Smooth muscle cell of the coronary artery (primary cell): ENCODE measurements around the gene GRIK2. TPM values are rescaled to one million over a fixed set of nuclear protein-coding genes. Genes with fewer than 3 reads are reported as not detected.

Experiments
- total RNA-seq: library from RNA; depleted of rRNA; stranded (reverse); fragments of >200 nt; gene quantifications from 2 replicates; pipeline ENCODE4 v1.2.3, GENCODE V29; 2014; ENCODE audit warnings: low replicate concordance

Gene GRIK2
- total RNA-seq: 1.8 and 1.9 TPM in 2 replicates

DNA sequence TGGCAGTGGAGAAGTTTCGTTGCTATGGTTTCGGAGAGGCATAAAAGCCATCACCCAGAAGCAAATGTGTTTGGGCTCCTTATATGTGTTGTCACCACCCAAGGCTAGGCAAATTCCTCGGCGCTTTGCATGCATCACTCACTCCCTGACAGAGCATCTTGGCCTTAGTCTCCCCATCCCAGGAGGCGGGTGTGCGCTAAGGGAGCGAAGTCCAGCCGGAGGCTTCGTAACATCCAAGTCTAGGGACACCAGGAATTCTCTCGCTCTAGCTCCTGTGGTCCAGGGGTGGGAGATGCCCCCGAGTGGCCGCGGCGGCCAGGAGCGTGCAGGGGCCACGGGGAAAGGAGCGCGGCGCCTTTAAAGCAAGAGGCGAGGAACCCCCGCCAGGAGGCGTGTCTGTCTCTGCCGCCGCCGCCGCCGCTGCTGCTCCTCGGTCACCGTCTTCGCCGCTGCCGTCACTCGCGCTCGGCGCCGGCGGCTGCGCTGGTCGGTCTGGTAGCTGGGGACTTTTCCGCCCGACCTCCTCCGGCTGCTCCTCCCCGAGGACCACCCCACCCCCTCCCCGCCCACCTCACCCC lies at the start of gene GRIK2:
Gene GRIK2 (plus strand): TSS at position 458 of the 578 bp plus-strand sequence.

